ENCODE measurements around the gene CASD1.

The CASD1 gene

DNA sequence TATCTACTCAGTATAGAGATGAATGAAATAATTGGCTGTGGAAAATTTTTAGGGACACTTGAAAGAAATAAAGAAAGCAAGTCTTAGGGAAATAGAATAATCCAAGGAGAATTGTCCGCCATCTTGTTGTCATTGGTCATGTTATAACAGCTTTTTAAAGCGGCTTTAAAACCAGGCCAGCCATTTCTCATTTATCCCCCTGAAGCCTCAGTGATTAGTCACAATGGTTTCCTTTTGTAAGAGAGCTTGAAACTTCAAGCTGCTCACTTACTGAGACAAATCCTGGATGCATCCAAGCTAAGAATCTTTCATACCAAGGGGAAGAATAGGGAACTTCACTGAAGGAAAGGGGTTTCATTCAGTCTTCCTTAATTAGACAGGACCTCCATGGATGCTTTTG lies 78.5 kb downstream of the CASD1 start:
- DNase-seq (ENCODE audit: low read depth): no peak

GRCh38 chr7:94590526-94591162 lies 81.0 kb downstream of the CASD1 start:
- no peak for DNase-seq (ENCODE audit: low read depth)

DNA sequence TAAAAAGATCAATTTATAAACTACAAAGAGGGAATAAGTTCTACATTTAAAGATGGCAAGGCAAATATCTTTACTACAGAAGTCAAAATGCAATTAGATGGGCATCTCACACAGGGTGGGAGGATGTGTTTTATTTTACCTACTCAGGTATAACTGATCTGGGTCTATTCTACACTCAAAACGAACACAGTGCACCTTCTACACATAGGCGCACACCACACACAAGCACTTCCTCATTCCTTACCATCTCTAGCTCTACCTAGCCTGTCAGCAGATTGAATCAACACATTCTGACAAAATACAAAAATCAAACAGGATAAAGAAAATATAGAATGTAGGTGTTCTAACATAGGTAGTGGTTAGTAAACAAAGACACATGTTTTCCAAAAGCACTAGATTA lies 81.6 kb downstream of the CASD1 start:
- no peak for DNase-seq (ENCODE audit: low read depth)

DNA sequence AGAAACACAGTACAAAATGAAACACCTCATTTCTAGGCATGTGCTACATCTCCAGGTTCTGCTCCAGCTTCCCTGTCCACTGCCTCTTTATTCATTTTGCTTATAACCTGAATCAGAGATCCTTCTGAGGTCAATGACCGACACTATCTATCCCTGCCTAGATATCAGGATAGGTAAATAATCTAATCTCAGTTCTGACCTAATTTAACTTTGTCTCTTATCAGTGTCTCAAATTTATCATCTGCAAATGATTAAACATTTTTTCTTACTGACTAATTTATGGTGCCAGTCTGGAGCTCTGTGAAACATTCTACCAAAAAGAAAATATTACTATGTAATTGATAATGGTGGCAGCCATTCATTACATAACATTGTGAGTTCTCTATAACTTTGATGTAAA lies 85.3 kb downstream of the CASD1 start:
- DNase-seq (ENCODE audit: low read depth): no peak

- DNase-seq (ENCODE audit: low read depth): no peak
Measured at GRCh38 chr7:94595717-94596116, 86.1 kb downstream of the CASD1 start.

GRCh38 chr7:94600267-94600666 lies 90.7 kb downstream of the CASD1 start:
- no peak for DNase-seq (ENCODE audit: low read depth)

GRCh38 chr7:94602181-94602580 lies 92.6 kb downstream of the CASD1 start:
- no peak for DNase-seq (ENCODE audit: low read depth)

GRCh38 chr7:94605031-94605430 lies 95.4 kb downstream of the CASD1 start:
- DNase-seq (ENCODE audit: low read depth): no peak

All from activated T-cell treated with anti-CD3 and anti-CD28 coated beads for 24 hours (primary cell).